ENCODE results near the gene TMEM59L. TPM values are rescaled to one million over a fixed set of nuclear protein-coding genes. Genes with fewer than 3 reads are reported as not detected.

Gene TMEM59L
- total RNA-seq, 1 donor from 2014 or later: 0.23 TPM

DNA sequence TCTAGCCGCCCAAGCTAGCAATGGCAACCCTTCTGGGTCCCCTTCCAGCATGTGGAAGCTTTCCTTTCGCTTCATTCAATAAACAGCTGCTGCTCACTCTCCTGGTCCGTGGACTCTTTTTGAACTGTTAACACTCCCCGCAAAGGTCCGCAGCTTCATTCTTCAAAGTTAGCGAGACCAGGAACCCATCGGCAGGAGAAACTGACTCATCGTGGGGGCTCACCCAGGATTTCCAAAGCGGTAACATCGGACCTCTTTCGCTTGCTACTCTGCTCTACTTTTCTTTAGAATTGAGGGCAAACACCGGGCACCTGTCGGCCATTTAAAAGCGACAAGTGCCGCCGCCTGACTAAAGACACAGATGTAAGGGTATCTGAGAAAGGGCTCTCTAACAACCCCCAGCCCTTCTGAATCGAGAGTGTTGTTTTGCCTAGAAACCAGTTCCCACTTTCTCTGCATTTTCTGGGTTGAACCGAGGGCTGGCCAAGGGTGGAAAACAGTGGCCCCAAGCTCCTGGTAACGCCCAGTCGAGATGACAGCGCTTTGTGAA is 35.2 kb upstream of the TMEM59L start:
- DNase-seq (ENCODE audit: low read depth): no peak
- TF ChIP-seq, protein P1, sequence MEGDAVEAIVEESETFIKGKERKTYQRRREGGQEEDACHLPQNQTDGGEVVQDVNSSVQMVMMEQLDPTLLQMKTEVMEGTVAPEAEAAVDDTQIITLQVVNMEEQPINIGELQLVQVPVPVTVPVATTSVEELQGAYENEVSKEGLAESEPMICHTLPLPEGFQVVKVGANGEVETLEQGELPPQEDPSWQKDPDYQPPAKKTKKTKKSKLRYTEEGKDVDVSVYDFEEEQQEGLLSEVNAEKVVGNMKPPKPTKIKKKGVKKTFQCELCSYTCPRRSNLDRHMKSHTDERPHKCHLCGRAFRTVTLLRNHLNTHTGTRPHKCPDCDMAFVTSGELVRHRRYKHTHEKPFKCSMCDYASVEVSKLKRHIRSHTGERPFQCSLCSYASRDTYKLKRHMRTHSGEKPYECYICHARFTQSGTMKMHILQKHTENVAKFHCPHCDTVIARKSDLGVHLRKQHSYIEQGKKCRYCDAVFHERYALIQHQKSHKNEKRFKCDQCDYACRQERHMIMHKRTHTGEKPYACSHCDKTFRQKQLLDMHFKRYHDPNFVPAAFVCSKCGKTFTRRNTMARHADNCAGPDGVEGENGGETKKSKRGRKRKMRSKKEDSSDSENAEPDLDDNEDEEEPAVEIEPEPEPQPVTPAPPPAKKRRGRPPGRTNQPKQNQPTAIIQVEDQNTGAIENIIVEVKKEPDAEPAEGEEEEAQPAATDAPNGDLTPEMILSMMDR (conservative IDR thresholded peaks at IDR 0.05; ENCODE audit: low read depth, low read length): no peak
- H3K4me3 ChIP-seq (ENCODE audit: low read depth, low read length): no peak overlapping the region

DNA sequence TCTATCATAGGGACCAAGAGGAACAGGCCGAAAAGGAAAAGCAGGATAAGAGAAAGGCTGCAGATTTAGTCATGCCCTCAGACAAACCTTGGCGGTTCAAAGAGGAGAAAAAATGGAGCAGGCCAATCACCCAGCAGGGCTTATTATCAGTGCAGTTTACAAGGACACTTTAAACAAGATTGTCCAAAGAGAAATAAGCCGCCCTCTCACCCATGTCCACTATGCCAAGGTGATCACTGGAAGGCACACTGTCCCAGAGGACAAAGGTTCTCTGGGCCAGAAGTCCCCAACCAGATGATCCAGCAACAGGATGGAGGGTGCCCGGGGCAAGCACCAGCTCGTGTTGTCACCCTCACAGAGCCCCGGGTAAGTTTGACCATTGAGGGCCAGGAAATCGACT is 32.4 kb upstream of the TMEM59L start:
- TF ChIP-seq, protein P1 (conservative IDR thresholded peaks at IDR 0.05; ENCODE audit: low read depth, low read length): no peak
- no peak for DNase-seq (ENCODE audit: low read depth)
- no peak overlapping the region for H3K4me3 ChIP-seq (ENCODE audit: low read depth, low read length)

DNA sequence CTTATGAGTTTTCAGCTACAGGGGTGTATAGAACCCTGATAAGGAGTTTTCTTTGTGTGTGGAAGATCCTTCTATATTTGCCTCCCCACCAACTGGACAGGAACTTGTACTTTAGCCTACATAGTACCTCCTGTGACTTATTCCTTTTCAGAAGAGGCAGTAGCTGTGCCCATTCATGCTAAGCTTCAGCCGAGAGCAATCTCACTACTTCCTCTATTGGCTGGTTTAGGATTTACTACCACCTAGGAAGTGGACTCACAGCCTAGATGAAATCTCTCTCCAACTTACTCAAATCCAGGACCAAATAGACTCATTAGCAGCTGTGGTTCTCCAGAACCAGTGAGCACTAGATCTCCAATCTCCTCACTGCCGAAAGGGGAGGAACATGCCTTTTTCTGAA is 26.4 kb upstream of the TMEM59L start:
- TF ChIP-seq, protein P1 (conservative IDR thresholded peaks at IDR 0.05; ENCODE audit: low read depth, low read length): peak; percentile 31
- no peak overlapping the region for H3K4me3 ChIP-seq (ENCODE audit: low read depth, low read length)
- no peak for DNase-seq (ENCODE audit: low read depth)

DNA sequence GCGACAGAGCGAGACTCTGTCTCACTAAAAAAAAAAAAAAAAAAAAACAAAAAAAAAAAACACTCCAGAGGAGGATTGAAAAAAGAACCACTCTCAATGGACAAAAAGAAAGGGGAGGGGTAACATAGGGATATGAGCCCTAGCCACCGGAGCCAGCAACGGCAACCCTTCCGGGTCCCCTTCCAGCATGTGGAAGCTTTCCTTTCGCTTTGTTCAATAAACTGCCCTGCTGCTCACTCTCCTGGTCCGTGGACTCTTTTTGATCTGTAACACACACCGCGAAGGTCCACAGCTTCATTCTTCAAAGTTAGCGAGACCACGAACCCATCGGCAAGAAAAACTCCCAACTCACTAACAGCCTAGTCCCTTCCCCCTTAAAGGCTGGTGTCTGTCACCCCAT is 25.1 kb upstream of the TMEM59L start:
- no peak for DNase-seq (ENCODE audit: low read depth)
- H3K4me3 ChIP-seq (ENCODE audit: low read depth, low read length): no peak overlapping the region
- TF ChIP-seq, protein P1 (conservative IDR thresholded peaks at IDR 0.05; ENCODE audit: low read depth, low read length): no peak

DNA sequence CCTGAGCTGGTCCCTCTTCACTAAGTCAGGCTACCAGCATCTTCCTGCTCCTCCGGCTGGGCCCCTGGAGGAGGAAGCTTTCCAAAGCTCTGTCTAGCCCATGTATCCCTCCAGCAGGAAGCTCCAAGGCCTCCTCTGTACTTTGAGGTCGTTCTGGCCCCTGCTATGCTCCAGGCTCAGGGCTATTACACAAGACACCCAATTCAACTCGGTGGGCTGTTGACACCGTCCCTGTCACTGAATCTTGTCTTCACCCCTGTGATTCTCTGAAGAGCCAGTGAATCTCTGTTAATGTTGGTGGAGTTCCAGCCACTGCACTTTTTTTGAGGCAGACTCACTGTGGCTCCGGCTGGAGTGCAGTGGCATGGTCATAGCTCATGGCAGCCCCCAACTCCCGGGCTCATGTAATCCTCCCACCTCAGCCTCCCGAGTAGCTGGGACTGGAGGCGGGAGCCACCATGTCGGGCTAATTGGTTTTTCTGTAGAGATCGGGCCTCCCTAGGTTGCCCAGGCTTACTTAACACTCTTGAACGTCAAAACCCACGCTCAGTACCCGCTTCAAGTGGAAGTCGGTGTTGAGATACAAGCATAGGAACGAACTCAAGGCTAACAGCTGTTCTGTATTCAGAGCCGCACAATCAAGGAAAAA is 24.6 kb upstream of the TMEM59L start:
- no peak for DNase-seq (ENCODE audit: low read depth)
- H3K4me3 ChIP-seq (ENCODE audit: low read depth, low read length): peak overlapping the region; percentile 91
- TF ChIP-seq, protein P1 (conservative IDR thresholded peaks at IDR 0.05; ENCODE audit: low read depth, low read length): no peak

DNA sequence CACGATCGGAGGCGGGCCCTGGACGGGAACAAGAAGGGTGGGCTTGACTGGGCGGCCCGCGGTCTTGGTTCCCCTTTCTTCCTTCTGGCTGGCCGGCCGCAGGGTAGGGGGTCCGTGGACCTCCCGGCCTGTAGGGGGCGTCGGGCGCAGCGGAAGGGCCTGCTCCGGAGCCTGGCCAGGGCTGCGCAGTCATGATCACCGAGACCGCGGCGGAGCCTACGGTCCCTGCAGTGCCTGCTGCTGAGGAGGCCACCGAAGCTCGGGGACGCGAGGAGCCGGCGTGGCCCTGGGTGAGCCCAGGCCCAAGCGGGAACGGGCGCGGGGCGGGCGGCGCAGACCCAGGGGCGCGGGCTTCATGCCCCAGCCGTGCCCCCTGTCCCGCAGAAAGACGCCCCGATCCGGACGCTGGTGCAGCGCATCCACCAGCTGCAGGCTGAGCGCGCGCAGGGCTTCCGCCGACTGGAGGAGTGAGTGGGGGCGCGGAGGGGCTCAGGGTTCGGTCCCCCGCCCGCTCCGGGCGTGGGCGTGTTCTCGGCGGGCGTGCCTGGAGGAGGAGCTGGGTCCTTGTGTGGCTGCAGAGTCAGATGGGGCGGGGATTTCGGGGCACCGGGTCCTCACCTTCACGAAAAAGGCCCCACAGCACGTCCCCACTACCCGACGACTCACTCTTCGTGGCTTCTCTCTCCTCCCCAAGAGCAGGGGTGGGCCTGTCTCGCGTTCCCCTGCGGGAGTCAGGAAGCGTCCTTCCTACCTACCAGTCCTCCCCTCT is 23.9 kb upstream of the TMEM59L start, which contains the start of gene REX1BD:
REX1BD (plus strand) TSS at position 188 of the 769 bp plus-strand sequence; CDS start at position 192, 4 bp downstream.
- TF ChIP-seq, protein P1 (conservative IDR thresholded peaks at IDR 0.05; ENCODE audit: low read depth, low read length): peak; percentile 79
- peak within 1 kb of the TSS; percentile 91 for H3K4me3 ChIP-seq (ENCODE audit: low read depth, low read length)
- no peak for DNase-seq (ENCODE audit: low read depth)
